OCI-LY1 (cell line): ENCODE measurements around the gene DDX42.

ENCODE experiments used
- H2AFZ ChIP-seq: fragments of 200-600 bp; sonication (generic), shearing (Covaris generic); 2 replicates; pipeline ENCODE4 v1.6.0; 2014; ENCODE audit warnings: antibody characterized with exemption, mild to moderate bottlenecking, low read length
- H3F3A ChIP-seq: fragments of 200-600 bp; sonication (generic), shearing (Covaris generic); 2 replicates; pipeline ENCODE4 v1.6.0; 2014; ENCODE audit warnings: mild to moderate bottlenecking, antibody characterized with exemption, low read length, moderate library complexity; ENCODE audit not compliant: insufficient read depth
- H3K27ac ChIP-seq: fragments of 200-600 bp; sonication (generic); 2 replicates; pipeline ENCODE4 v1.5.1; 2014; ENCODE audit warnings: low read length, mixed run types, mild to moderate bottlenecking, low read depth; ENCODE audit not compliant: poor library complexity, severe bottlenecking
- H3K27me3 ChIP-seq: fragments of 200-600 bp; sonication (generic); 2 replicates; pipeline ENCODE4 v1.6.0; 2014; ENCODE audit warnings: antibody characterized with exemption, mild to moderate bottlenecking, low read length, moderate library complexity; ENCODE audit not compliant: insufficient read depth
- H3K36me3 ChIP-seq: fragments of 200-600 bp; sonication (generic); 2 replicates; pipeline ENCODE4 v1.6.1; 2014; ENCODE audit warnings: mild to moderate bottlenecking, antibody characterized with exemption, low read length, moderate library complexity, mixed read lengths; ENCODE audit not compliant: insufficient read depth
- H3K4me1 ChIP-seq: fragments of 200-600 bp; sonication (generic); 2 replicates; pipeline ENCODE4 v1.5.1; 2014; ENCODE audit warnings: mild to moderate bottlenecking, low read length, moderate library complexity; ENCODE audit not compliant: insufficient read depth, severe bottlenecking
- H3K4me2 ChIP-seq: fragments of 200-600 bp; sonication (generic), shearing (Covaris generic); 2 replicates; pipeline ENCODE4 v1.6.1; 2014; ENCODE audit warnings: low read length
- H3K4me3 ChIP-seq: fragments of 200-600 bp; sonication (generic); 2 replicates; pipeline ENCODE4 v1.5.1; 2014; ENCODE audit warnings: low read length, low read depth, mild to moderate bottlenecking, mixed read lengths; ENCODE audit not compliant: poor library complexity, severe bottlenecking
- H3K79me2 ChIP-seq: fragments of 200-600 bp; shearing (Covaris generic); 2 replicates; pipeline ENCODE4 v1.6.1; 2016; ENCODE audit warnings: mixed run types, low read length, mixed read lengths; ENCODE audit not compliant: insufficient read depth
- H3K9ac ChIP-seq: fragments of 200-600 bp; sonication (generic), shearing (Covaris generic); 2 replicates; pipeline ENCODE4 v1.6.1; 2014; ENCODE audit warnings: mild to moderate bottlenecking, low read length, mixed read lengths
- H3K9me2 ChIP-seq: fragments of 200-600 bp; sonication (generic), shearing (Covaris generic); 2 replicates; pipeline ENCODE4 v1.6.1; 2014; ENCODE audit warnings: low read depth, mild to moderate bottlenecking, low read length, mixed read lengths
- H3K9me3 ChIP-seq: fragments of 200-600 bp; shearing (Covaris generic); 2 replicates; pipeline ENCODE4 v1.6.1; 2014; ENCODE audit warnings: low read length, mixed read lengths
- H4K20me1 ChIP-seq: fragments of 200-600 bp; sonication (generic), shearing (Covaris generic); 2 replicates; pipeline ENCODE4 v1.6.0; 2016; ENCODE audit warnings: mild to moderate bottlenecking, low read length; ENCODE audit not compliant: insufficient read depth
- EZH2 ChIP-seq: fragments of 200-600 bp; sonication (generic), shearing (Covaris generic); IDR thresholded peaks from 2 replicates; pipeline ENCODE4 v1.8.0; 2017; ENCODE audit warnings: borderline replicate concordance, mixed run types, mild to moderate bottlenecking, antibody characterized with exemption, low read length, moderate library complexity, mixed read lengths
- TF ChIP-seq, protein P1 (sequence below): fragments of 200-600 bp; sonication (generic), shearing (Covaris generic); IDR thresholded peaks from 2 replicates; pipeline ENCODE4 v1.5.1; 2017; ENCODE audit warnings: mild to moderate bottlenecking, antibody characterized with exemption, low read length, moderate library complexity, mixed read lengths

DDX42 gene

DNA sequence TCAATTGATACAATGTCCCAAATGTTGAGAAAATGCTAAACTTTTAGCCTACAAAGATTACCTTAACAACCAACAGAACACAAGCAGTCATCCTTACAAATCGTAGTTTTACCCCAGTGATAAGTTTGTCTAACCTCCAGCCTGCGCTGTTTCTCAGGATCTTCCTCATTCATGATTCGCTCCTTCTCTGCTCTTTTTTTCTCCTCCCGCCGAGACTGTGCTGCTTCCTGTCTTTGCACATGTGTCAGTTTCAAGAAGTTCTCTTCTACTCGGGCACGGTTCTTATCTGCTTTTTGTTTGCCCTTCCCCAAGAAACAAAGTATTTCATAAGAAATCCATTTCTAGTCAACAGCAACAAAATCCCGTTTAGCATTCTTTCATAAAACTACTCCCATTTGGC lies 22.2 kb upstream of the DDX42 start:
- TF ChIP-seq, protein P1, sequence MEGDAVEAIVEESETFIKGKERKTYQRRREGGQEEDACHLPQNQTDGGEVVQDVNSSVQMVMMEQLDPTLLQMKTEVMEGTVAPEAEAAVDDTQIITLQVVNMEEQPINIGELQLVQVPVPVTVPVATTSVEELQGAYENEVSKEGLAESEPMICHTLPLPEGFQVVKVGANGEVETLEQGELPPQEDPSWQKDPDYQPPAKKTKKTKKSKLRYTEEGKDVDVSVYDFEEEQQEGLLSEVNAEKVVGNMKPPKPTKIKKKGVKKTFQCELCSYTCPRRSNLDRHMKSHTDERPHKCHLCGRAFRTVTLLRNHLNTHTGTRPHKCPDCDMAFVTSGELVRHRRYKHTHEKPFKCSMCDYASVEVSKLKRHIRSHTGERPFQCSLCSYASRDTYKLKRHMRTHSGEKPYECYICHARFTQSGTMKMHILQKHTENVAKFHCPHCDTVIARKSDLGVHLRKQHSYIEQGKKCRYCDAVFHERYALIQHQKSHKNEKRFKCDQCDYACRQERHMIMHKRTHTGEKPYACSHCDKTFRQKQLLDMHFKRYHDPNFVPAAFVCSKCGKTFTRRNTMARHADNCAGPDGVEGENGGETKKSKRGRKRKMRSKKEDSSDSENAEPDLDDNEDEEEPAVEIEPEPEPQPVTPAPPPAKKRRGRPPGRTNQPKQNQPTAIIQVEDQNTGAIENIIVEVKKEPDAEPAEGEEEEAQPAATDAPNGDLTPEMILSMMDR: no peak
- TF ChIP-seq EZH2: no peak
- no peaks in the 10 kb centered on the region for H3K79me2 ChIP-seq
- no peaks in the 10 kb centered on the region for H3K27me3 ChIP-seq
- H4K20me1 ChIP-seq: no peaks in the 10 kb centered on the region
- peaks cover 93% of the 10 kb centered on the region for H3K36me3 ChIP-seq
- no peaks in the 10 kb centered on the region for H3K9me3 ChIP-seq
- no peaks in the 10 kb centered on the region for H3K9me2 ChIP-seq
- H3K4me1 ChIP-seq: no peaks in the 10 kb centered on the region
- no peak overlapping the region for H3K4me3 ChIP-seq
- H3K4me2 ChIP-seq: no peak overlapping the region
- H3F3A ChIP-seq: 0 out of 2 replicates have a peak, but pooled peaks cover 2% of the 10 kb centered on the region
- no peak overlapping the region for H2AFZ ChIP-seq
- no peak overlapping the region for H3K9ac ChIP-seq
- no peak overlapping the region for H3K27ac ChIP-seq

- Histone ChIP-seq H3K27ac (no peak overlapping the region), H3K4me2 (no peak overlapping the region), H3K9me3 (no peaks in the 10 kb centered on the region), H3K4me1 (no peaks in the 10 kb centered on the region), H3F3A (no peaks in the 10 kb centered on the region), H3K79me2 (no peaks in the 10 kb centered on the region), H3K4me3 (no peak overlapping the region), H3K27me3 (no peaks in the 10 kb centered on the region), H3K9ac (no peak overlapping the region), H3K36me3 (peaks cover 93% of the 10 kb centered on the region), H3K9me2 (no peaks in the 10 kb centered on the region), H2AFZ (no peak overlapping the region), H4K20me1 (no peaks in the 10 kb centered on the region)
- TF ChIP-seq, protein P1: no peak
- TF ChIP-seq EZH2: no peak
Measured at GRCh38 chr17:63752707-63753106, 21.3 kb upstream of the DDX42 start.

DNA sequence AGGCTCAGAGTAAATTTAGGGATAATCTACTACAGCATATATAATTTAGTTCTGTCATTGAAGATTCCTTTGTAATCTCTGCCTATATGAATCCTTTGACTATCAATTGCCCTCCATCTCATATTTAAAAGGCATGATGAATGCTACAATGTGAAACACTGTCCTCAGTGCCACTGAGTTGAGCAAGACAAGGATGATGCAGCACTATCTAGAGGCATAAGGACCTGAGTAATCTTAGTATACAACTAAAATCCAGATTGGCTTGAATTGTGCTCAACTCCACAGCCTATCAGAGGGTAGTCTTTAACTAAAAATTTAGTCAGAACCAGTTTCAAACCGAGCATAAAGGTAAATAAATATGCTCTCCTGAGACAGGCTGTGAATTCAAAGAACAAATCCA lies 20.8 kb upstream of the DDX42 start:
- H3K36me3 ChIP-seq: peaks cover 93% of the 10 kb centered on the region
- H3F3A ChIP-seq: no peaks in the 10 kb centered on the region
- H3K9me2 ChIP-seq: no peaks in the 10 kb centered on the region
- H3K4me3 ChIP-seq: no peak overlapping the region
- TF ChIP-seq EZH2: no peak
- TF ChIP-seq, protein P1: no peak
- no peak overlapping the region for H3K9ac ChIP-seq
- no peak overlapping the region for H2AFZ ChIP-seq
- H3K79me2 ChIP-seq: no peaks in the 10 kb centered on the region
- H3K4me1 ChIP-seq: no peaks in the 10 kb centered on the region
- no peak overlapping the region for H3K27ac ChIP-seq
- no peak overlapping the region for H3K4me2 ChIP-seq
- no peaks in the 10 kb centered on the region for H3K27me3 ChIP-seq
- no peaks in the 10 kb centered on the region for H3K9me3 ChIP-seq
- H4K20me1 ChIP-seq: no peaks in the 10 kb centered on the region
